HG03103 (cell line): ENCODE results near the gene COLQ.
A peak's percentile ranks its signal among the peaks of the same experiment; 100 is the strongest.
"Not testable (repeated sequence)": the region's sequence is repeated elsewhere in the genome, so short reads cannot be mapped to it uniquely, and the experiment has no call there.

Source experiments
- ATAC-seq: cut with Tn5 transposase; IDR thresholded peaks from one replicate; pipeline ENCODE4 v1.9.1; 2021; ENCODE audit warnings: low read depth; ENCODE audit not compliant: unreplicated experiment

COLQ gene

GRCh38 chr3:15431256-15431837, 90.2 kb downstream of the COLQ start:
- no peak for ATAC-seq

- ATAC-seq, result no peak
Measured at GRCh38 chr3:15430624-15431023, 90.9 kb downstream of the COLQ start.

- no peak for ATAC-seq
Measured at GRCh38 chr3:15429080-15429479, 92.4 kb downstream of the COLQ start.

- ATAC-seq, result no peak
Measured at GRCh38 chr3:15428539-15428938, 93.0 kb downstream of the COLQ start.

- no peak for ATAC-seq
Measured at GRCh38 chr3:15427981-15428380, 93.5 kb downstream of the COLQ start.

- peak; percentile 89 for ATAC-seq
Measured at GRCh38 chr3:15427182-15427880, 94.2 kb downstream of the COLQ start, which contains the start of the genes EAF1 and METTL6. EAF1 (plus strand) TSS chr3:15427598; CDS start chr3:15427780, 182 bp downstream. METTL6 (minus strand) TSS chr3:15427544; CDS start chr3:15426511, 1,033 bp downstream.

GRCh38 chr3:15426579-15427118, 94.9 kb downstream of the COLQ start:
- ATAC-seq, result no peak

DNA sequence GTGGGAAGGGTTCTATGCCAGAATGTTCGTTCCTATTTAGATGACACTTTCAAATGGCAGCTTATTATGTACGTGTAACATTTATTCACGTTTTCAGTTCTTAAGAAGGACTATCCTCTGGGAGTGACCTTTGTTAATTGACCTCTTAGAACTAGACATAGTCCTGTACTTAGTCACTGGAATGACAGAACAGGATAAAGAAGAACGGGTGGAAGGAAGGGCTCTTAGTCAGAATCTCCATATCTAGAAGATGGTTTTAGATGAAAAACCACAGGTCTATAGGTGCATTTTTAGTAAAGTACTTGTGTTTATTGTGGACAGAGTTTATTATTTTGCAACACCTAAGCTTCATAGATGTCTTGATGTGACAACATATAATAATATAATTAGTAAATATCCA, 100.6 kb downstream of the COLQ start:
- ATAC-seq, result no peak

DNA sequence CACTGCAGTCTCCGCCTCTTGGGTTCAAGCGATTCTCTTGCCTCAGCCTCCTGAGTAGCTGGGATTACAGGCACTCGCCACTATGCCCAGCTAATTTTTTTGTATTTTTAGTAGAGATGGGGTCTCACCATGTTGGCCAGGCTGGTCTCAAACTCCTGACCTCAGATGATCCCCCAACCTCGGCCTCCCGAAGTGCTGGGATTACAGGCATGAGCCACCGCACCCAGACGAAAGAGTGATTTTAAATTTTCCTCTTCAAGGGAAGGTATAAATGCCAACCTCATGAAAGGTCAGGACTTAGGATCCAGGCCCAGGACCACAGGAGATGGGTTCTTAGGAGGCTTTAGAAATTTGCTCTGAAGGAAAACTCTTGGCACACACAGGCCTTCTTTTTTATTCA, 110.5 kb downstream of the COLQ start:
- ATAC-seq, result not testable (repeated sequence)

- ATAC-seq, result no peak
Measured at GRCh38 chr3:15409774-15410173, 111.7 kb downstream of the COLQ start.

DNA sequence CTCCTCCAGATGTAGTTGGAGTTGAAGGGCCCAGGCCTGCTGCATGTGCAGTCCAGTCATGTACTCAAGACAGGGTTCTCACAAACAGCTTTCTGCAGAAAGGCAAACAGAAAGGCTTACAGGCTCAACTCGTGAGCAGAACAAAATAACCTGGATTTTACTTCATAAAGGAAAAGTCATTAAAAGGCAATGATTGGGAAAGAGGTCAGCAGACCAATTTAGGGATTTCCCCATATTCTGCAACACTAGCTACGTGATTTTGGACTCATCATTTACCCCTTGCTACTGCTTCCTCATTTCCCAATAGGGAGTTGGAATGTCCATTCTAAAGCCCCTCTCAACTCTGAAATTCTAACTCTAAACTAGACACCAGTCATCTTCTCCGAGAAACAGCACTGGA, 112.3 kb downstream of the COLQ start:
- no peak for ATAC-seq

- no peak for ATAC-seq
Measured at GRCh38 chr3:15405448-15406050, 116.0 kb downstream of the COLQ start.

- ATAC-seq, result peak; percentile 51
Measured at GRCh38 chr3:15404767-15405166, 116.7 kb downstream of the COLQ start.

DNA sequence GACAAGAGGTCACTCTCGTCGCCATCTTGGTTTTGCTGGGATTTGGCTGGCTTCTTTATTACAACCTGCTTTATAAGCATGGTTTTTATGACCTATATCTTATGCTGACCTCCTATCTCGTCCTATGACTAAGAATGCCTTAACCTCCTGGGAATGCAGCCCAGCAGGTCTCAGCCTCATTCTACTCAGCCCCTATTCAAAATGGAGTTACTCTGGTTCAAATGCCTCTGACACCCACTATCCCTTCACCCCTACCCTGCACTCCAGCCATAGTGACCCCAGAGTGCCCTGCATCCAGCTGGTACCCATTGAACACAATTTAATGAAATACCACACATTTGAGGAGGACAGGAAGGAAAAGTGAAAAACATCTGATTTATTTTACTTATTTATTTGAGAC, 117.5 kb downstream of the COLQ start:
- no peak for ATAC-seq

GRCh38 chr3:15403495-15403894, 118.0 kb downstream of the COLQ start:
- ATAC-seq, result no peak

- ATAC-seq, result no peak
Measured at GRCh38 chr3:15401936-15402335, 119.6 kb downstream of the COLQ start.
